H1 (cell line): ENCODE data around the gene ZNF777. TPM values are rescaled to one million over a fixed set of nuclear protein-coding genes. Genes with fewer than 3 reads are reported as not detected.

Experiments
- CTCF ChIA-PET: fragments of 300-600 bp; sonication (Branson Sonifier 250); formaldehyde crosslinking; loops from one replicate; lab custom pipeline; 2021; ENCODE audit not compliant: partially characterized antibody; lab: Charles Lee
- POLR2A ChIA-PET: fragments of 300-600 bp; sonication (Branson Sonifier 250); formaldehyde crosslinking; loops from one replicate; lab custom pipeline; 2021; ENCODE audit warnings: inconsistent platforms; ENCODE audit not compliant: partially characterized antibody; lab: Charles Lee
- DNase-seq, 2 experiments: peaks; one replicate each; pipeline versions ENCODE4 v3.0.0 to v3.0.0-alpha.2; 2010 to 2022; ENCODE audit warnings: low spot score in 2 of 2, low read depth in 1 of 2, mixed read lengths in 1 of 2
- FAIRE-seq: peaks from 2 replicates; lab custom pipeline; 2011; peaks lifted over from hg19 to GRCh38; lab: Jason Lieb, UNC
- H2AFZ ChIP-seq: 2 replicates; pipeline ENCODE4 v1.8.1; 2012; ENCODE audit warnings: low read length, inconsistent platforms
- H2AK5ac ChIP-seq: 2 replicates; pipeline ENCODE4 v1.6.1; 2013; ENCODE audit warnings: low read depth, low read length
- H2BK120ac ChIP-seq: replicated peaks from 2 replicates; pipeline ENCODE3; 2013; ENCODE audit warnings: low read depth, low read length, inconsistent platforms
- H2BK12ac ChIP-seq: 2 replicates; pipeline ENCODE4 v1.6.1; 2013; ENCODE audit warnings: low read depth, low read length
- H2BK15ac ChIP-seq: 2 replicates; pipeline ENCODE4 v1.6.1; 2013; ENCODE audit warnings: low read length
- H2BK20ac ChIP-seq: 2 replicates; pipeline ENCODE4 v1.6.1; 2013; ENCODE audit warnings: low read length
- H2BK5ac ChIP-seq: 2 replicates; pipeline ENCODE4 v1.6.1; 2013; ENCODE audit warnings: low read depth, low read length
- H3K14ac ChIP-seq: 2 replicates; pipeline ENCODE4 v1.6.1; 2013; ENCODE audit warnings: inconsistent platforms; ENCODE audit not compliant: insufficient read length
- H3K18ac ChIP-seq: 2 replicates; pipeline ENCODE4 v1.6.1; 2013; ENCODE audit warnings: low read length; ENCODE audit errors: extremely low read depth
- H3K23ac ChIP-seq: 2 replicates; pipeline ENCODE4 v1.6.1; 2013; ENCODE audit warnings: inconsistent platforms; ENCODE audit not compliant: insufficient read length
- H3K23me2 ChIP-seq: 2 replicates; pipeline ENCODE4 v1.6.1; 2013; ENCODE audit warnings: low read depth, low read length
- H3K27ac ChIP-seq: 2 replicates; pipeline ENCODE4 v1.6.1; 2011; ENCODE audit warnings: low read depth, low read length, inconsistent platforms
- H3K27me3 ChIP-seq, 4 experiments: replicated peaks in 1 of 4; 1 replicate in 1 of 4; 2 replicates in 3 of 4; pipeline versions ENCODE4 v1.6.1 to v1.8.1; 2011 to 2013; ENCODE audit warnings: low read length in 3 of 4, mild to moderate bottlenecking in 3 of 4, inconsistent platforms in 2 of 4, mixed read lengths in 2 of 4, moderate library complexity in 1 of 4; ENCODE audit not compliant: control insufficient read depth in 3 of 4, insufficient read depth in 3 of 4; ENCODE audit errors: extremely low read depth in 1 of 4
- H3K36me3 ChIP-seq, 4 experiments: 2 replicates each; pipeline versions ENCODE4 v1.6.1 to v1.8.1; 2011 to 2013; ENCODE audit warnings: mild to moderate bottlenecking in 4 of 4, low read length in 3 of 4, moderate library complexity in 2 of 4, control low read depth in 1 of 4, inconsistent platforms in 1 of 4; ENCODE audit not compliant: insufficient read depth in 4 of 4, control insufficient read depth in 2 of 4
- H3K4ac ChIP-seq: replicated peaks from 2 replicates; pipeline ENCODE3; 2013; ENCODE audit warnings: low read length, low read depth, mixed read lengths, inconsistent platforms; ENCODE audit not compliant: insufficient read length
- H3K4me1 ChIP-seq, 4 experiments: replicated peaks in 1 of 4; 1 replicate in 1 of 4; 2 replicates in 3 of 4; pipeline versions ENCODE4 v1.6.1 to v1.8.1; 2011 to 2013; ENCODE audit warnings: low read length in 3 of 4, inconsistent platforms in 2 of 4, mixed read lengths in 1 of 4; ENCODE audit not compliant: insufficient read depth in 4 of 4, control insufficient read depth in 3 of 4
- H3K4me2 ChIP-seq, 2 experiments: 2 replicates each; pipeline versions ENCODE4 v1.6.1 to v1.8.1; 2011 to 2013; ENCODE audit warnings: low read depth in 2 of 2, low read length in 2 of 2, control low read depth in 1 of 2, inconsistent platforms in 1 of 2, mild to moderate bottlenecking in 1 of 2; ENCODE audit not compliant: insufficient read depth in 1 of 2
- H3K4me3 ChIP-seq, 4 experiments: fragments of 200-600, 300-600 bp in 1 of 4; sonication (generic), shearing (Covaris generic), sonication (Bioruptor Twin) in 1 of 4; 2 replicates each; pipeline versions ENCODE4 v1.5.1 to v1.8.1; 2011 to 2016; ENCODE audit warnings: low read length in 4 of 4, low read depth in 3 of 4, control low read depth in 2 of 4, inconsistent platforms in 2 of 4, mild to moderate bottlenecking in 2 of 4, mixed read lengths in 1 of 4, moderate library complexity in 1 of 4; ENCODE audit not compliant: insufficient read depth in 2 of 4; ENCODE audit errors: extremely low read depth in 1 of 4
- H3K56ac ChIP-seq: replicated peaks from 2 replicates; pipeline ENCODE3; 2013; ENCODE audit warnings: low read depth, mild to moderate bottlenecking, mixed read lengths, low read length, inconsistent platforms; ENCODE audit not compliant: insufficient read length
- H3K79me1 ChIP-seq: 2 replicates; pipeline ENCODE4 v1.6.1; 2013; ENCODE audit warnings: low read depth, low read length, control low read depth
- H3K79me2 ChIP-seq, 2 experiments: 2 replicates each; pipeline versions ENCODE4 v1.6.1 to v1.8.1; 2012 to 2013; ENCODE audit warnings: low read length in 2 of 2, mild to moderate bottlenecking in 2 of 2, inconsistent platforms in 1 of 2; ENCODE audit not compliant: insufficient read depth in 2 of 2, control insufficient read depth in 1 of 2
- H3K9ac ChIP-seq, 4 experiments: replicated peaks in 1 of 4; 1 replicate in 1 of 4; 2 replicates in 3 of 4; pipeline versions ENCODE4 v1.6.1 to v1.8.1; 2011 to 2013; ENCODE audit warnings: low read depth in 3 of 4, low read length in 3 of 4, control low read depth in 2 of 4, mild to moderate bottlenecking in 2 of 4, moderate library complexity in 2 of 4, inconsistent platforms in 1 of 4; ENCODE audit errors: extremely low read depth in 1 of 4
- H3K9me3 ChIP-seq, 2 experiments: 2 replicates each; pipeline versions ENCODE4 v1.6.1 to v1.8.1; 2012 to 2013; ENCODE audit warnings: mild to moderate bottlenecking in 2 of 2, moderate library complexity in 2 of 2, control low read depth in 1 of 2, inconsistent platforms in 1 of 2, low read depth in 1 of 2, low read length in 1 of 2, mixed read lengths in 1 of 2; ENCODE audit not compliant: insufficient read depth in 2 of 2
- H4K20me1 ChIP-seq, 2 experiments: replicated peaks in 1 of 2; 2 replicates each; pipeline versions ENCODE3 to v1.8.1; 2011 to 2013; ENCODE audit warnings: inconsistent platforms in 2 of 2, low read length in 2 of 2, mild to moderate bottlenecking in 1 of 2; ENCODE audit not compliant: insufficient read depth in 2 of 2, control insufficient read depth in 1 of 2
- H4K5ac ChIP-seq: 2 replicates; pipeline ENCODE4 v1.6.1; 2013; ENCODE audit warnings: low read length, low read depth, mixed read lengths, inconsistent platforms; ENCODE audit not compliant: insufficient read length
- H4K8ac ChIP-seq: 2 replicates; pipeline ENCODE4 v1.8.0; 2013; ENCODE audit warnings: mild to moderate bottlenecking, moderate library complexity, low read length, inconsistent platforms; ENCODE audit not compliant: insufficient read depth; ENCODE audit errors: extremely low read depth
- H4K91ac ChIP-seq: replicated peaks from 2 replicates; pipeline ENCODE3; 2013; ENCODE audit warnings: low read length, mixed read lengths, inconsistent platforms; ENCODE audit not compliant: insufficient read length
- CBX8 ChIP-seq: fragments of 300-800, 300-1000 bp; sonication (generic); IDR thresholded peaks from 2 replicates; pipeline ENCODE4 v1.7.1; 2016; ENCODE audit warnings: low read depth, low read length, borderline replicate concordance
- CHD1 ChIP-seq: IDR thresholded peaks from 2 replicates; pipeline ENCODE4 v1.6.1; 2012; ENCODE audit warnings: low read depth, low read length, improper control_type of control experiment
- EP300 ChIP-seq, 2 experiments: IDR thresholded peaks; 1 replicate in 1 of 2; 2 replicates in 1 of 2; pipeline ENCODE4 v1.6.1; 2011 to 2012; ENCODE audit warnings: low read depth in 2 of 2, low read length in 2 of 2, mild to moderate bottlenecking in 2 of 2, borderline replicate concordance in 1 of 2, inconsistent platforms in 1 of 2, moderate library complexity in 1 of 2
- FOSL1 ChIP-seq: IDR thresholded peaks from 2 replicates; pipeline ENCODE4 v1.6.1; 2011; ENCODE audit warnings: mild to moderate bottlenecking, low read depth, low read length, moderate library complexity; ENCODE audit not compliant: insufficient read depth
- SIN3A ChIP-seq, 2 experiments: IDR thresholded peaks in 1 of 2; conservative IDR thresholded peaks in 1 of 2; 2 replicates each; pipeline ENCODE4 v1.6.1; 2011 to 2012; ENCODE audit warnings: low read length in 2 of 2, improper control_type of control experiment in 1 of 2, low read depth in 1 of 2, mild to moderate bottlenecking in 1 of 2
- ZNF274 ChIP-seq: IDR thresholded peaks from 2 replicates; pipeline ENCODE4 v1.7.0; 2012; ENCODE audit warnings: low read length, borderline replicate concordance; ENCODE audit errors: extremely low read depth
- WGBS, 2 experiments: shearing (Covaris generic) in 1 of 2; methylation state at CpG; one replicate each; pipeline versions ENCODE4 v1.1.6 to v1.1.7; 2013 to 2015; ENCODE audit warnings: low lambda C conversion rate in 2 of 2, mixed read lengths in 2 of 2, inconsistent platforms in 1 of 2, low coverage in 1 of 2, missing lambda C conversion rate in 1 of 2; ENCODE audit not compliant: insufficient replicate concordance in 2 of 2, insufficient coverage in 1 of 2, insufficient read length in 1 of 2; ENCODE audit errors: extremely low coverage in 1 of 2, missing lambda C conversion rate in 1 of 2; 5-methylcytosine and 5-hydroxymethylcytosine counted together
- polyA plus RNA-seq, 7 experiments: library from polyadenylated mRNA; depleted of rRNA in 3 of 7; stranded (reverse) in 5 of 7; unstranded in 2 of 7; fragments of >200 nt in 5 of 7; fragments of 200-250 nt in 2 of 7; gene quantifications; 1 replicate in 5 of 7; 2 replicates in 1 of 7; 4 replicates in 1 of 7; pipeline versions ENCODE4 v1.2.1 to v1.2.3, GENCODE V29; 2011 to 2013; ENCODE audit warnings: missing spikeins in 2 of 7, mixed read lengths in 2 of 7
- total RNA-seq: library from RNA; stranded (reverse); fragmentation: NEBNext Ultra II Directional; extraction: Animal tissue kit (Norgen Biotek cat#: 25700); gene quantifications from 2 replicates; pipeline ENCODE4 v1.2.1, GENCODE V29; 2021

ZNF777 gene
- total and polyA plus RNA-seq, 2 of the 8 experiments (the other 6 are each of a cell fraction or from before 2014, with no cell fraction given): 8.0 to 10.1 TPM

DNA sequence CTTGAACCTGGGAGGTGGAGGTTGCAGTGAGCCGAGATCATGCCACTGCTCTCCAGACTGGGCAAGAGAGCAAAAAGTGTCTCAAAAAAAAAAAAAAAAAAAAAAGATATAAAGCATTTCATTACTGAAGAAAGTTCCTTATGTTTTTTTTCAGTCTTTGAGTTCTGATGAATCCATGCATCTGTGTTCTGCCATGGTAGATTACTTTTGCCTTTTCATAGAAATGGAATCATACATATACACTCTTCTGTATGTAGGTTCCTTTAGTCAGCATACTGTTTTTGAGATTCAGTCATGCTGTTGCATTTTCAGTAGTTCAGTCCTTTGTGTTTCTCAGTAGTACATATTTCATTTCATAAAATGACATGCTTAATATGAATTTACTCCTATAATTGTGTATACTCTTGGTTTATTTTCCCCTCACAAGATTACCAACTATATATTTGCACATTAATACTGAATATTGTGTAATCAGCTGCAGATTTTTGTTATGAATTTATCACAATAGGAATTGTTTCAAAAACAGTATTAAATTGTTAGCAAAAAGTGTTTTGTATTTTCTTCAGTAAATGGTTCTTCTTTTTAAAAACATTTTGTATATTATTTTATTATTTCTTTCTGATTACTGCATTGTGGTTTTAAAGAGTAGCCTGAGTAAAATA is 2.8 kb upstream of the ZNF777 start:
- Histone ChIP-seq H3K23me2 (peaks cover 9% of the 10 kb centered on the region), H3K23ac (no peak overlapping the region), H3K27ac (no peak overlapping the region), H3K36me3 (no peaks in the 10 kb centered on the region), H3K4me3 (no peak overlapping the region), H3K18ac (no peak overlapping the region), H2BK5ac (no peak overlapping the region), H3K9ac (no peak overlapping the region), H3K4me2 (no peak overlapping the region), H2BK12ac (no peak overlapping the region), H3K27me3 (peaks cover 4 to 19% (median 17%) of the 10 kb centered on the region in 4 experiments), H3K56ac (no peak overlapping the region), H4K91ac (no peak overlapping the region), H2AFZ (no peak overlapping the region), H3K14ac (no peak overlapping the region), H2BK120ac (no peak overlapping the region), H2AK5ac (no peak overlapping the region), H4K20me1 (peaks cover 0 to 7% of the 10 kb centered on the region in 2 experiments), H3K4ac (no peak overlapping the region), H3K4me1 (no peaks in the 10 kb centered on the region; a peak in 1 of 7 replicates), H3K9me3 (no peaks in the 10 kb centered on the region), H3K79me1 (no peaks in the 10 kb centered on the region), H4K8ac (no peak overlapping the region), H2BK15ac (no peak overlapping the region), H4K5ac (no peak overlapping the region), H2BK20ac (no peak overlapping the region), H3K79me2 (peaks cover 0 to 1% of the 10 kb centered on the region in 2 experiments; a peak in 1 of 4 replicates)
- TF ChIP-seq SIN3A (conservative IDR thresholded peaks at IDR 0.05 in 1 of 2, IDR thresholded peaks at IDR 0.05 in 1 of 2; ENCODE audit: low read depth in 1 of 2, low read length in 2 of 2) (no peak), FOSL1 (no peak), CHD1 (no peak), EP300 (IDR thresholded peaks at IDR 0.05; ENCODE audit: borderline replicate concordance in 1 of 2, low read depth in 2 of 2, low read length in 2 of 2) (no peak), CBX8 (no peak), ZNF274 (no peak)
- CTCF ChIA-PET: interaction anchor here (3.0 kb wide), 1 partner anchor 11 kb away, joined by 12 read pairs; no protein-coding TSS in a partner anchor
- POLR2A ChIA-PET: no interaction called here
- WGBS, 2 experiments: 89% methylated on average over 1 of the region's 1 CpG; no CpG with 5 or more reads in 1 of the 2 experiments
- FAIRE-seq (no peak), DNase-seq (no peak)
